GM18868 (cell line): ENCODE results near the gene ITGB6.

Experiments
- ATAC-seq: cut with Tn5 transposase; IDR thresholded peaks from one replicate; pipeline ENCODE4 v1.9.1; 2021; ENCODE audit warnings: mild to moderate bottlenecking, moderate library complexity; ENCODE audit not compliant: unreplicated experiment

Gene ITGB6

GRCh38 chr2:160199683-160200389 is at the start of gene ITGB6:
TSS of gene ITGB6 (minus strand) at chr2:160200272. CDS start at chr2:160200063, 209 bp downstream.
- ATAC-seq: no peak

GRCh38 chr2:160247296-160248035 is 47.4 kb upstream of the ITGB6 start:
- no peak for ATAC-seq

GRCh38 chr2:160246356-160246755 is 46.3 kb upstream of the ITGB6 start:
- ATAC-seq: no peak

GRCh38 chr2:160245614-160246155 is 45.6 kb upstream of the ITGB6 start:
- no peak for ATAC-seq

- no peak for ATAC-seq
These were observed 43.0 kb upstream of the ITGB6 start for GRCh38 chr2:160242893-160243564.

GRCh38 chr2:160241251-160242137 is 41.4 kb upstream of the ITGB6 start:
- ATAC-seq: no peak

- ATAC-seq: no peak
These were observed 39.4 kb upstream of the ITGB6 start for GRCh38 chr2:160239436-160239835.

- ATAC-seq: no peak
These were observed 38.3 kb upstream of the ITGB6 start for GRCh38 chr2:160238392-160238791.

GRCh38 chr2:160232905-160233475 is 32.9 kb upstream of the ITGB6 start:
- no peak for ATAC-seq

GRCh38 chr2:160229591-160229990 is 29.5 kb upstream of the ITGB6 start:
- no peak for ATAC-seq

- ATAC-seq: no peak
These were observed 28.3 kb upstream of the ITGB6 start for GRCh38 chr2:160228141-160228917.

GRCh38 chr2:160227293-160227915 is 27.3 kb upstream of the ITGB6 start:
- no peak for ATAC-seq

- ATAC-seq: no peak
These were observed 26.3 kb upstream of the ITGB6 start for GRCh38 chr2:160226367-160226766.

GRCh38 chr2:160225722-160226121 is 25.6 kb upstream of the ITGB6 start:
- ATAC-seq: no peak

- ATAC-seq: peak; percentile 11
These were observed 24.4 kb upstream of the ITGB6 start for GRCh38 chr2:160224507-160224906.

- peak; percentile 94 for ATAC-seq
These were observed 24.0 kb upstream of the ITGB6 start for GRCh38 chr2:160224060-160224459.

- no peak for ATAC-seq
These were observed 23.5 kb upstream of the ITGB6 start for GRCh38 chr2:160223560-160223959.

GRCh38 chr2:160222546-160223283 is 22.6 kb upstream of the ITGB6 start:
- ATAC-seq: no peak
